Prostate gland (tissue), 2 donors: ENCODE data around the gene ITK. TPM values are rescaled to one million over a fixed set of nuclear protein-coding genes. Genes with fewer than 3 reads are reported as not detected.

Source experiments
- DNase-seq: peaks from one replicate; pipeline ENCODE4 v3.0.0-alpha.2; 2019; ENCODE audit warnings: low spot score
- H3K27ac ChIP-seq, 2 donors: fragments of 200-600 bp; sonication (generic); 2 replicates each; pipeline ENCODE4 v1.5.1; 2017 to 2019
- H3K27me3 ChIP-seq: fragments of 200-600 bp; sonication (generic); replicated peaks from 2 replicates; pipeline ENCODE4 v1.5.1; 2019; ENCODE audit not compliant: insufficient read depth
- H3K36me3 ChIP-seq, 2 donors: fragments of 200-600 bp; sonication (generic); 1 replicate in 1 of 2; 2 replicates in 1 of 2; pipeline versions ENCODE4 v1.5.1 to v1.8.1; 2017 to 2019
- H3K4me1 ChIP-seq: fragments of 200-600 bp; sonication (generic); replicated peaks from 2 replicates; pipeline ENCODE4 v1.5.1; 2019
- H3K4me3 ChIP-seq, 2 donors: fragments of 200-600 bp; sonication (generic); 2 replicates each; pipeline ENCODE4 v1.5.1; 2017 to 2019
- H3K9me3 ChIP-seq: fragments of 200-600 bp; sonication (generic); 2 replicates; pipeline ENCODE4 v1.5.1; 2017
- CTCF ChIP-seq, 4 experiments: fragments of 200-600 bp in 2 of 4; fragments of 450-650 bp in 2 of 4; sonication (generic) in 2 of 4; IDR thresholded peaks; 1 replicate in 3 of 4; 2 replicates in 1 of 4; pipeline ENCODE4 v1.5.1; 2016 to 2019; ENCODE audit warnings: antibody characterized with exemption in 4 of 4, mild to moderate bottlenecking in 2 of 4, moderate library complexity in 2 of 4
- POLR2A ChIP-seq: fragments of 450-650 bp; IDR thresholded peaks from one replicate; pipeline ENCODE4 v1.6.1; 2016; ENCODE audit warnings: antibody characterized with exemption, mild to moderate bottlenecking
- POLR2AphosphoS5 ChIP-seq: sonication (generic); formaldehyde crosslinking; IDR thresholded peaks from one replicate; pipeline ENCODE4 v1.6.1; 2017; ENCODE audit warnings: antibody characterized with exemption
- WGBS: methylation state at CpG from one replicate; pipeline ENCODE4 v1.1.5; 2018; 5-methylcytosine and 5-hydroxymethylcytosine counted together
- intact Hi-C: fragments of 100-400 bp; cut with DNase I; formaldehyde crosslinking; loops from one replicate; pipeline ENCODE4 v1.14.2; 2022
- total RNA-seq, 2 donors: library from RNA; depleted of rRNA; stranded (reverse); fragments of >200 nt; gene quantifications; one replicate each; pipeline ENCODE4 v1.1.0, GENCODE V29; 2016

The ITK gene
- total RNA-seq, 2 donors from 2014 or later = 2.2 to 5.6 TPM

- no peak for TF ChIP-seq CTCF (IDR thresholded peaks at IDR 0.05)
- no peak for TF ChIP-seq POLR2AphosphoS5
- no peak for TF ChIP-seq POLR2A
- Histone ChIP-seq H3K9me3 (no peaks in the 10 kb centered on the region), H3K27ac (no peak overlapping the region), H3K27me3 (no peaks in the 10 kb centered on the region), H3K4me3 (no peak overlapping the region), H3K36me3 (no peaks in the 10 kb centered on the region), H3K4me1 (no peaks in the 10 kb centered on the region)
- WGBS = 93% methylated on average over 12 of the region's 12 CpGs
- no peak for DNase-seq
- intact Hi-C loops = no loop called here
These were observed 17.6 kb upstream of the ITK start for GRCh38 chr5:157162919-157163510.

- Histone ChIP-seq H3K4me1 (no peaks in the 10 kb centered on the region), H3K9me3 (no peaks in the 10 kb centered on the region), H3K36me3 (no peaks in the 10 kb centered on the region), H3K27me3 (no peaks in the 10 kb centered on the region), H3K27ac (no peak overlapping the region), H3K4me3 (no peak overlapping the region)
- intact Hi-C loops = no loop called here
- DNase-seq = no peak
- TF ChIP-seq POLR2A (no peak), POLR2AphosphoS5 (no peak), CTCF (IDR thresholded peaks at IDR 0.05) (no peak)
- WGBS = 62% methylated on average over 5 of the region's 5 CpGs
These were observed 16.1 kb upstream of the ITK start for GRCh38 chr5:157164521-157164920.

- Histone ChIP-seq H3K27ac (no peak overlapping the region), H3K9me3 (no peaks in the 10 kb centered on the region), H3K36me3 (no peaks in the 10 kb centered on the region), H3K4me3 (no peak overlapping the region), H3K27me3 (no peaks in the 10 kb centered on the region), H3K4me1 (no peaks in the 10 kb centered on the region)
- DNase-seq = no peak
- WGBS = 91% methylated on average over 4 of the region's 4 CpGs
- TF ChIP-seq POLR2A (no peak), CTCF (IDR thresholded peaks at IDR 0.05) (no peak), POLR2AphosphoS5 (no peak)
- intact Hi-C loops = no loop called here
These were observed 15.4 kb upstream of the ITK start for GRCh38 chr5:157165261-157165660.

- no peaks in the 10 kb centered on the region for H3K9me3 ChIP-seq
- DNase-seq = no peak
- no peak for TF ChIP-seq POLR2AphosphoS5
- TF ChIP-seq CTCF (IDR thresholded peaks at IDR 0.05) = no peak
- TF ChIP-seq POLR2A = no peak
- no peaks in the 10 kb centered on the region for H3K27me3 ChIP-seq
- no peaks in the 10 kb centered on the region for H3K4me1 ChIP-seq
- WGBS = 89% methylated on average over 14 of the region's 14 CpGs
- no peak overlapping the region for H3K4me3 ChIP-seq
- no peaks in the 10 kb centered on the region for H3K36me3 ChIP-seq
- intact Hi-C loops = no loop called here
- no peak overlapping the region for H3K27ac ChIP-seq
These were observed 15.0 kb upstream of the ITK start for GRCh38 chr5:157165668-157166067.
